OCI-LY1 (cell line): Measurements from ENCODE around the gene ZNF263.
A peak's percentile ranks its signal among the peaks of the same experiment; 100 is the strongest.

Experiments used
- H2AFZ ChIP-seq: fragments of 200-600 bp; sonication (generic), shearing (Covaris generic); 2 replicates; pipeline ENCODE4 v1.6.0; 2014; ENCODE audit warnings: antibody characterized with exemption, mild to moderate bottlenecking, low read length
- H3F3A ChIP-seq: fragments of 200-600 bp; sonication (generic), shearing (Covaris generic); 2 replicates; pipeline ENCODE4 v1.6.0; 2014; ENCODE audit warnings: mild to moderate bottlenecking, antibody characterized with exemption, low read length, moderate library complexity; ENCODE audit not compliant: insufficient read depth
- H3K27ac ChIP-seq: fragments of 200-600 bp; sonication (generic); 2 replicates; pipeline ENCODE4 v1.5.1; 2014; ENCODE audit warnings: low read length, mixed run types, mild to moderate bottlenecking, low read depth; ENCODE audit not compliant: poor library complexity, severe bottlenecking
- H3K27me3 ChIP-seq: fragments of 200-600 bp; sonication (generic); 2 replicates; pipeline ENCODE4 v1.6.0; 2014; ENCODE audit warnings: antibody characterized with exemption, mild to moderate bottlenecking, low read length, moderate library complexity; ENCODE audit not compliant: insufficient read depth
- H3K36me3 ChIP-seq: fragments of 200-600 bp; sonication (generic); 2 replicates; pipeline ENCODE4 v1.6.1; 2014; ENCODE audit warnings: mild to moderate bottlenecking, antibody characterized with exemption, low read length, moderate library complexity, mixed read lengths; ENCODE audit not compliant: insufficient read depth
- H3K4me1 ChIP-seq: fragments of 200-600 bp; sonication (generic); 2 replicates; pipeline ENCODE4 v1.5.1; 2014; ENCODE audit warnings: mild to moderate bottlenecking, low read length, moderate library complexity; ENCODE audit not compliant: insufficient read depth, severe bottlenecking
- H3K4me2 ChIP-seq: fragments of 200-600 bp; sonication (generic), shearing (Covaris generic); 2 replicates; pipeline ENCODE4 v1.6.1; 2014; ENCODE audit warnings: low read length
- H3K4me3 ChIP-seq: fragments of 200-600 bp; sonication (generic); 2 replicates; pipeline ENCODE4 v1.5.1; 2014; ENCODE audit warnings: low read length, low read depth, mild to moderate bottlenecking, mixed read lengths; ENCODE audit not compliant: poor library complexity, severe bottlenecking
- H3K79me2 ChIP-seq: fragments of 200-600 bp; shearing (Covaris generic); 2 replicates; pipeline ENCODE4 v1.6.1; 2016; ENCODE audit warnings: mixed run types, low read length, mixed read lengths; ENCODE audit not compliant: insufficient read depth
- H3K9ac ChIP-seq: fragments of 200-600 bp; sonication (generic), shearing (Covaris generic); 2 replicates; pipeline ENCODE4 v1.6.1; 2014; ENCODE audit warnings: mild to moderate bottlenecking, low read length, mixed read lengths
- H3K9me2 ChIP-seq: fragments of 200-600 bp; sonication (generic), shearing (Covaris generic); 2 replicates; pipeline ENCODE4 v1.6.1; 2014; ENCODE audit warnings: low read depth, mild to moderate bottlenecking, low read length, mixed read lengths
- H3K9me3 ChIP-seq: fragments of 200-600 bp; shearing (Covaris generic); 2 replicates; pipeline ENCODE4 v1.6.1; 2014; ENCODE audit warnings: low read length, mixed read lengths
- H4K20me1 ChIP-seq: fragments of 200-600 bp; sonication (generic), shearing (Covaris generic); 2 replicates; pipeline ENCODE4 v1.6.0; 2016; ENCODE audit warnings: mild to moderate bottlenecking, low read length; ENCODE audit not compliant: insufficient read depth
- CTCF ChIP-seq: fragments of 200-600 bp; sonication (generic), shearing (Covaris generic); IDR thresholded peaks from 2 replicates; pipeline ENCODE4 v1.5.1; 2017; ENCODE audit warnings: mild to moderate bottlenecking, antibody characterized with exemption, low read length, moderate library complexity, mixed read lengths
- EZH2 ChIP-seq: fragments of 200-600 bp; sonication (generic), shearing (Covaris generic); IDR thresholded peaks from 2 replicates; pipeline ENCODE4 v1.8.0; 2017; ENCODE audit warnings: borderline replicate concordance, mixed run types, mild to moderate bottlenecking, antibody characterized with exemption, low read length, moderate library complexity, mixed read lengths

Gene ZNF263

DNA sequence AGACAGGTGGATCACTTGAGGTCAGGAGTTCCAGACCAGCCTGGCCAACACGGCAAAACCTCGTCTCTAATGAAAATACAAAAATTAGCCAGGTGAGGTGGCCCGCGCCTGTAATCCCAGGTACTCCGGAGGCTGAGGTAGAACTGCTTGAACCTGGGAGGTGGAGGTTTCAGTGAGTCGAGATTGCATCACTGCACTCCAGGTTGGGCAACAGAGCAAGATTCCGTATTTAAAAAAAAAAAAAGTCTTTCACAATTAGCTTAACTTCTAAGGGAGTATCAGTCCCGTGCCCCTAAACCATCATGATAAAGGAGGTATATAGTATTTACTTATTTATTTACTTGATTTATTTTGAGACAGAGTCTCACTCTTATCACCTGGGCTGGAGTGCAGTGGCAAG, 23.5 kb upstream of the ZNF263 start:
- Histone ChIP-seq H3K4me1 (peaks cover 9% of the 10 kb centered on the region), H3K4me3 (no peak overlapping the region), H3K27ac (no peak overlapping the region), H3K27me3 (peaks cover 3% of the 10 kb centered on the region; the same call in 1 of the 2 replicates), H4K20me1 (no peaks in the 10 kb centered on the region), H3K9me3 (no peaks in the 10 kb centered on the region), H3K4me2 (no peak overlapping the region), H3K79me2 (no peaks in the 10 kb centered on the region), H3F3A (no peaks in the 10 kb centered on the region), H3K9ac (no peak overlapping the region), H3K9me2 (no peaks in the 10 kb centered on the region), H2AFZ (no peak overlapping the region), H3K36me3 (no peaks in the 10 kb centered on the region)
- TF ChIP-seq CTCF (no peak), EZH2 (no peak)

DNA sequence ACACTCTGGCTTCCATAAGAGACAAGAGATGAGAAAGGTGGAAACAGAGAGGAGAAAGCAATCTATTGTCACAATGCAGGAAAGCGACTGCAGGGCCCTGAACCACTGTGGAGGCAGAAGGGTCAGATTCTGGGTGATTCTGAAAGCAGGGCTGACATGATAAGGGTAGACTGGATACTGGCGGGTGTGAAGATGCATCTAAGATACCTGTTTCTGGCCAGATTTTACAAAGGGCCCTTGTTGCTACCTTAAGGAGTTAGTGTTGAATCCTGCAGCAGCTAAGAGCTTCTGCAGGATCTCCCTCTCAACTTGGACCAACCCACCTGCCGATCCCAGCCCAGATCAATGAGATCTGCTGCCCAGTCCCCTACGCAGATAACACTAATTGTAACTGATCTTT, 20.8 kb upstream of the ZNF263 start:
- Histone ChIP-seq H3F3A (no peaks in the 10 kb centered on the region), H2AFZ (no peak overlapping the region), H3K4me3 (no peak overlapping the region), H3K4me2 (no peak overlapping the region), H3K36me3 (0 out of 2 replicates have a peak, but pooled peaks cover 5% of the 10 kb centered on the region), H3K9me2 (no peaks in the 10 kb centered on the region), H4K20me1 (no peaks in the 10 kb centered on the region), H3K9me3 (peaks cover 5% of the 10 kb centered on the region), H3K27me3 (no peaks in the 10 kb centered on the region; the same call in 1 of the 2 replicates), H3K4me1 (peaks cover 17% of the 10 kb centered on the region), H3K79me2 (no peaks in the 10 kb centered on the region), H3K27ac (no peak overlapping the region), H3K9ac (no peak overlapping the region)
- TF ChIP-seq CTCF, result no peak
- TF ChIP-seq EZH2, result no peak

DNA sequence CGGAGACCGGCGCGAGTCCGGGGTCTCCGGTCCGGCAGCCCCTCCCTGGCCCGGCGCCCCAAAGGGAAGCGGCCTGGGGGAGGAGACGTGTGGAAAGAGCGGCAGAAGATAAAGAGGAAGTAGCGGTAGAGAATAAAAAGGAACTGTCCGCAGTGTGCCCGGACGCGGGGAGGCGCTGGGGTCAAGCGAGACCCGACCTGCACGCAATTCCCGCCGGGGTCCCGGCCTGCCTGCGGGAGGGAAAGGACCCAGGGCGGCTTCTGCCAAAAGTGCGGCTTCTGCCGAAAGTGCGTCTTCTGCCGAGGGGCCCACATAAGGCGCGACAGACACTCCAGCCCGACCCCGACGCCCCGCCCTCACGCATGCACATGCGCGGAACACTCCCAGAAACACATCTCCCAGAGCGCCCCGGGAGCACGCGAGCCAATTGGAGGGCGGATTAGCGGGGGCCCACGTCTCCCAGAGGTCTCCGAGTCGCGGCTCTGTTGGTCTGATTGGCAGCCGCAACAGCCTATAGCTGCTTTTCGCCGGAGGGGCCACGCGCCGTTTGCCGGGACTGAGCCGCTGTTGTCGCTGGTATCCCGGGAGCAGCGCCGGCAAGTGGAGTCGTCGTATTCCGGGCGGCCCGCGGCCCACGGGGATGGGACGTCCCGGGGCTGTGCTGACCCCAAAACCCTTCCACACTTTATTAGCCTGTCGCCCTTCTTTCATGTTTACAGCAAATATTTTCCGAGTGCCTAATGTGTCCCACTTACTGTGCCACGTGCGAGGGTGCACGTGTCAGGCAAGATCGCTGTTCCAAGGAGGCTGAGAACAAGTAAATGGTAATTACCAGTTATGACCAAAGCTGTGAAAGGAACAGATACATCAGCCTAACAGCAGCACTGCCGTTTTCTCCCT, 18.9 kb upstream of the ZNF263 start:
- Histone ChIP-seq H3F3A (no peaks in the 10 kb centered on the region), H3K36me3 (0 out of 2 replicates have a peak, but pooled peaks cover 5% of the 10 kb centered on the region), H3K9ac (peak overlapping the region; percentile 91), H2AFZ (peak overlapping the region; percentile 91; the same call in 1 of the 2 replicates), H3K27me3 (no peaks in the 10 kb centered on the region), H3K4me1 (peaks cover 17% of the 10 kb centered on the region), H3K79me2 (no peaks in the 10 kb centered on the region), H4K20me1 (no peaks in the 10 kb centered on the region), H3K4me3 (peak overlapping the region; percentile 87), H3K27ac (peak overlapping the region; percentile 59), H3K4me2 (peak overlapping the region; percentile 96), H3K9me2 (no peaks in the 10 kb centered on the region), H3K9me3 (peaks cover 5% of the 10 kb centered on the region)
- TF ChIP-seq EZH2 (no peak), CTCF (peak; percentile 33; the same call in 1 of the 2 replicates)
